Adrenal gland (tissue), 12 donors: ENCODE results near the gene SCYGR1. TPM values are rescaled to one million over a fixed set of nuclear protein-coding genes. Genes with fewer than 3 reads are reported as not detected.

Experiments used
- DNase-seq, 7 donors: peaks; one replicate each; pipeline ENCODE4 v3.0.0-alpha.2; 2019 to 2020
- H3K27ac ChIP-seq, 5 donors: fragments of 200-600 bp; sonication (generic) in 4 of 5; 1 replicate in 3 of 5; 2 replicates in 2 of 5; pipeline versions ENCODE4 v1.5.1 to v1.8.0; 2016 to 2020; ENCODE audit warnings: mild to moderate bottlenecking in 1 of 5
- H3K27me3 ChIP-seq: fragments of 200-600 bp; 2 replicates; pipeline ENCODE4 v1.8.0; 2021
- H3K36me3 ChIP-seq, 2 donors: fragments of 200-600 bp; replicated peaks in 1 of 2; 1 replicate in 1 of 2; 2 replicates in 1 of 2; pipeline versions ENCODE4 v1.5.1 to v1.8.0; 2018 to 2022
- H3K4me1 ChIP-seq, 2 donors: fragments of 200-600 bp; replicated peaks in 1 of 2; 1 replicate in 1 of 2; 2 replicates in 1 of 2; pipeline versions ENCODE4 v1.5.1 to v1.8.0; 2018 to 2021
- H3K4me3 ChIP-seq, 4 donors: fragments of 200-600 bp; sonication (generic) in 3 of 4; one replicate each; pipeline ENCODE4 v1.5.1; 2016 to 2018
- H3K9me3 ChIP-seq, 3 donors: fragments of 200-600 bp; sonication (generic) in 1 of 3; replicated peaks in 1 of 3; 1 replicate in 2 of 3; 2 replicates in 1 of 3; pipeline versions ENCODE4 v1.5.1 to v1.8.0; 2016 to 2021
- CTCF ChIP-seq, 6 experiments: fragments of 450-650 bp in 4 of 6; fragments of 200-600 bp in 2 of 6; sonication (generic) in 1 of 6; IDR thresholded peaks; 1 replicate in 5 of 6; 2 replicates in 1 of 6; pipeline versions ENCODE4 v1.5.1 to v1.8.0; 2016 to 2021; ENCODE audit warnings: antibody characterized with exemption in 6 of 6, mild to moderate bottlenecking in 2 of 6, moderate library complexity in 1 of 6
- POLR2A ChIP-seq, 2 donors: fragments of 450-650 bp; IDR thresholded peaks; one replicate each; pipeline ENCODE4 v1.6.1; 2017; ENCODE audit warnings: antibody characterized with exemption in 2 of 2, mild to moderate bottlenecking in 2 of 2, moderate library complexity in 1 of 2
- WGBS, 4 donors: extraction: QIAGEN DNeasy Blood & Tissue Kit in 2 of 4; methylation state at CpG; one replicate each; pipeline versions ENCODE4 v1.1.5 to v1.1.7; 2013 to 2017; 5-methylcytosine and 5-hydroxymethylcytosine counted together
- intact Hi-C, 2 donors: fragments of 100-400 bp; cut with DNase I; formaldehyde crosslinking; loops; one replicate each; pipeline versions ENCODE4 v1.14.1 to v1.15.0; 2022 to 2023
- polyA plus RNA-seq, 3 donors: library from polyadenylated mRNA; stranded (reverse); fragments of 200-250 nt in 2 of 3; fragments of 350-450 nt in 1 of 3; fragmentation: Illumina TruSeq in 1 of 3; extraction: RNeasy Lipid Tissue Mini Kit (QIAGEN cat#74804) in 1 of 3; gene quantifications; one replicate each; pipeline ENCODE4 v1.2.3, GENCODE V29; 2013 to 2014
- total RNA-seq, 9 donors: library from RNA; depleted of rRNA in 4 of 9; stranded (reverse); fragments of >200 nt in 4 of 9; fragments of 120-200 nt in 1 of 9; fragmentation: NEBNext Ultra II Directional in 1 of 9; extraction: Animal tissue kit (Norgen Biotek cat#: 25700) in 1 of 9; gene quantifications; one replicate each; pipeline versions ENCODE4 v1.1.0 to v1.2.4, GENCODE V29; 2013 to 2023
- donor health status: healthy with polysubstance abuse.
- donor health status: Bipolar disorder and iron deficiency.
- donor health status: DM: yes; HTN: yes; CAD: no.
- donor health status: DM: no; HTN: no; CAD: no.
- donor health status: DM: no; HTN: no; CAD: no.
- donor health status: DM: yes; HTN: yes; CAD: no.

SCYGR1 gene
- total and polyA plus RNA-seq, 12 donors: not detected

GRCh38 chr2:227401550-227401949 lies 13.8 kb upstream of the SCYGR1 start:
- TF ChIP-seq POLR2A (IDR thresholded peaks at IDR 0.05) (no peak), CTCF (IDR thresholded peaks at IDR 0.05) (no peak)
- H3K36me3 ChIP-seq: no peaks in the 10 kb centered on the region
- H3K4me1 ChIP-seq: peaks cover 3 to 9% of the 10 kb centered on the region in 2 donors
- DNase-seq: peak in 1 of 7 donors; percentile 10
- H3K4me3 ChIP-seq: no peak overlapping the region
- 83 to 93% (median 90%) methylated on average over 2 of the region's 2 CpGs for WGBS, 4 donors
- intact Hi-C loops: loop anchor here in 1 of 2 donors (5.0 kb wide), 1 partner anchor 366 kb away; no protein-coding TSS in a partner anchor
- H3K9me3 ChIP-seq: no peaks in the 10 kb centered on the region
- H3K27ac ChIP-seq: no peak overlapping the region
- no peaks in the 10 kb centered on the region for H3K27me3 ChIP-seq

- peak in 1 of 7 donors; percentile 1 for DNase-seq
- Histone ChIP-seq H3K36me3 (no peaks in the 10 kb centered on the region), H3K4me1 (no peaks in the 10 kb centered on the region), H3K9me3 (no peaks in the 10 kb centered on the region), H3K27me3 (no peaks in the 10 kb centered on the region), H3K27ac (no peak overlapping the region), H3K4me3 (no peak overlapping the region)
- TF ChIP-seq POLR2A (IDR thresholded peaks at IDR 0.05) (no peak), CTCF (IDR thresholded peaks at IDR 0.05) (no peak)
- WGBS, 4 donors: 54 to 77% (median 58%) methylated on average over 4 of the region's 4 CpGs
- intact Hi-C loops: no loop called here
Measured at GRCh38 chr2:227398684-227399670, 11.2 kb upstream of the SCYGR1 start.

DNA sequence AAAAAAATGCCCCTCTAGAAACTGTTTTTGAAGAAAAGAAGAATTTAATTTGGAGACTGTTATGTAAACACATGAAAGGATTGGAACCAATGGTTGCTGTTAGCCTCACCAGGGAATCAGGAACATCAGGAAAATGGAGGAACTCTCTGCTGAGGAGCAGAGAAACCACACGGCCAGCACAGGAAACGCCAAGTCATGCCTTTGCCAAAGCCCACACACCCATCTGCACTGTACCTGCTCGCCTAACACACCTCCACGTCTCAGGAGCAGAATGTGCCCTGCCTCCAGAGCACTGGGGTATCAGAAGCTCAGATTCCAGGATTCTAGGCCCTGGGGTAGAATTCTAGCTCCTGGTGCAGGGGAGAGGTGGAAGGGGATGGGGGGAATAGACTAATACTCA lies 9.8 kb upstream of the SCYGR1 start:
- H3K4me1 ChIP-seq: no peaks in the 10 kb centered on the region
- no peak for TF ChIP-seq CTCF (IDR thresholded peaks at IDR 0.05)
- no peak for TF ChIP-seq POLR2A (IDR thresholded peaks at IDR 0.05)
- WGBS, 4 donors: 55 to 78% (median 65%) methylated on average over 4 of the region's 4 CpGs
- H3K9me3 ChIP-seq: no peaks in the 10 kb centered on the region
- intact Hi-C loops: no loop called here
- no peaks in the 10 kb centered on the region for H3K27me3 ChIP-seq
- H3K36me3 ChIP-seq: no peaks in the 10 kb centered on the region
- no peak overlapping the region for H3K27ac ChIP-seq
- no peak overlapping the region for H3K4me3 ChIP-seq
- DNase-seq: peak in 1 of 7 donors; percentile 34

GRCh38 chr2:227395556-227395955 lies 7.8 kb upstream of the SCYGR1 start:
- TF ChIP-seq CTCF (IDR thresholded peaks at IDR 0.05) (no peak), POLR2A (IDR thresholded peaks at IDR 0.05) (no peak)
- H3K4me1 ChIP-seq: no peaks in the 10 kb centered on the region
- no peak overlapping the region for H3K27ac ChIP-seq
- DNase-seq: peak in 1 of 7 donors; percentile 7
- WGBS, 4 donors: 63 to 76% (median 65%) methylated on average over 1 of the region's 1 CpG
- no peaks in the 10 kb centered on the region for H3K27me3 ChIP-seq
- intact Hi-C loops: no loop called here
- H3K36me3 ChIP-seq: no peaks in the 10 kb centered on the region
- H3K9me3 ChIP-seq: no peaks in the 10 kb centered on the region
- H3K4me3 ChIP-seq: no peak overlapping the region
